ENCODE results near the gene KSR1. TPM values are rescaled to one million over a fixed set of nuclear protein-coding genes. Genes with fewer than 3 reads are reported as not detected.

KSR1 gene
- total and polyA plus RNA-seq, 10 of the 15 experiments (the other 5 are each of a cell fraction or from before 2014, with no cell fraction given): 0.97 to 66.6 (median 22.9) TPM

GRCh38 chr17:27506348-27507218 is 50.3 kb downstream of the KSR1 start (continued):
- TF ChIP-seq ZNF592 (IDR thresholded peaks at IDR 0.05): no peak
- peak; percentile 71 to 76 for TF ChIP-seq IKZF2 (IDR thresholded peaks at IDR 0.05)
- TF ChIP-seq EGR1 (IDR thresholded peaks at IDR 0.05; ENCODE audit: borderline replicate concordance in 1 of 2, low read depth in 2 of 2, low read length in 2 of 2): no peak
- peak; percentile 90 for TF ChIP-seq HDGF (IDR thresholded peaks at IDR 0.05)
- no peak for TF ChIP-seq ZBTB11 (CRISPR knock-in tag; IDR thresholded peaks at IDR 0.05)
- TF ChIP-seq, protein P1, sequence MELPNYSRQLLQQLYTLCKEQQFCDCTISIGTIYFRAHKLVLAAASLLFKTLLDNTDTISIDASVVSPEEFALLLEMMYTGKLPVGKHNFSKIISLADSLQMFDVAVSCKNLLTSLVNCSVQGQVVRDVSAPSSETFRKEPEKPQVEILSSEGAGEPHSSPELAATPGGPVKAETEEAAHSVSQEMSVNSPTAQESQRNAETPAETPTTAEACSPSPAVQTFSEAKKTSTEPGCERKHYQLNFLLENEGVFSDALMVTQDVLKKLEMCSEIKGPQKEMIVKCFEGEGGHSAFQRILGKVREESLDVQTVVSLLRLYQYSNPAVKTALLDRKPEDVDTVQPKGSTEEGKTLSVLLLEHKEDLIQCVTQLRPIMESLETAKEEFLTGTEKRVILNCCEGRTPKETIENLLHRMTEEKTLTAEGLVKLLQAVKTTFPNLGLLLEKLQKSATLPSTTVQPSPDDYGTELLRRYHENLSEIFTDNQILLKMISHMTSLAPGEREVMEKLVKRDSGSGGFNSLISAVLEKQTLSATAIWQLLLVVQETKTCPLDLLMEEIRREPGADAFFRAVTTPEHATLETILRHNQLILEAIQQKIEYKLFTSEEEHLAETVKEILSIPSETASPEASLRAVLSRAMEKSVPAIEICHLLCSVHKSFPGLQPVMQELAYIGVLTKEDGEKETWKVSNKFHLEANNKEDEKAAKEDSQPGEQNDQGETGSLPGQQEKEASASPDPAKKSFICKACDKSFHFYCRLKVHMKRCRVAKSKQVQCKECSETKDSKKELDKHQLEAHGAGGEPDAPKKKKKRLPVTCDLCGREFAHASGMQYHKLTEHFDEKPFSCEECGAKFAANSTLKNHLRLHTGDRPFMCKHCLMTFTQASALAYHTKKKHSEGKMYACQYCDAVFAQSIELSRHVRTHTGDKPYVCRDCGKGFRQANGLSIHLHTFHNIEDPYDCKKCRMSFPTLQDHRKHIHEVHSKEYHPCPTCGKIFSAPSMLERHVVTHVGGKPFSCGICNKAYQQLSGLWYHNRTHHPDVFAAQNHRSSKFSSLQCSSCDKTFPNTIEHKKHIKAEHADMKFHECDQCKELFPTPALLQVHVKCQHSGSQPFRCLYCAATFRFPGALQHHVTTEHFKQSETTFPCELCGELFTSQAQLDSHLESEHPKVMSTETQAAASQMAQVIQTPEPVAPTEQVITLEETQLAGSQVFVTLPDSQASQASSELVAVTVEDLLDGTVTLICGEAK (IDR thresholded peaks at IDR 0.05; ENCODE audit: borderline replicate concordance): peak; percentile 34; the same call in 1 of the 2 replicates
- TF ChIP-seq, protein P2, sequence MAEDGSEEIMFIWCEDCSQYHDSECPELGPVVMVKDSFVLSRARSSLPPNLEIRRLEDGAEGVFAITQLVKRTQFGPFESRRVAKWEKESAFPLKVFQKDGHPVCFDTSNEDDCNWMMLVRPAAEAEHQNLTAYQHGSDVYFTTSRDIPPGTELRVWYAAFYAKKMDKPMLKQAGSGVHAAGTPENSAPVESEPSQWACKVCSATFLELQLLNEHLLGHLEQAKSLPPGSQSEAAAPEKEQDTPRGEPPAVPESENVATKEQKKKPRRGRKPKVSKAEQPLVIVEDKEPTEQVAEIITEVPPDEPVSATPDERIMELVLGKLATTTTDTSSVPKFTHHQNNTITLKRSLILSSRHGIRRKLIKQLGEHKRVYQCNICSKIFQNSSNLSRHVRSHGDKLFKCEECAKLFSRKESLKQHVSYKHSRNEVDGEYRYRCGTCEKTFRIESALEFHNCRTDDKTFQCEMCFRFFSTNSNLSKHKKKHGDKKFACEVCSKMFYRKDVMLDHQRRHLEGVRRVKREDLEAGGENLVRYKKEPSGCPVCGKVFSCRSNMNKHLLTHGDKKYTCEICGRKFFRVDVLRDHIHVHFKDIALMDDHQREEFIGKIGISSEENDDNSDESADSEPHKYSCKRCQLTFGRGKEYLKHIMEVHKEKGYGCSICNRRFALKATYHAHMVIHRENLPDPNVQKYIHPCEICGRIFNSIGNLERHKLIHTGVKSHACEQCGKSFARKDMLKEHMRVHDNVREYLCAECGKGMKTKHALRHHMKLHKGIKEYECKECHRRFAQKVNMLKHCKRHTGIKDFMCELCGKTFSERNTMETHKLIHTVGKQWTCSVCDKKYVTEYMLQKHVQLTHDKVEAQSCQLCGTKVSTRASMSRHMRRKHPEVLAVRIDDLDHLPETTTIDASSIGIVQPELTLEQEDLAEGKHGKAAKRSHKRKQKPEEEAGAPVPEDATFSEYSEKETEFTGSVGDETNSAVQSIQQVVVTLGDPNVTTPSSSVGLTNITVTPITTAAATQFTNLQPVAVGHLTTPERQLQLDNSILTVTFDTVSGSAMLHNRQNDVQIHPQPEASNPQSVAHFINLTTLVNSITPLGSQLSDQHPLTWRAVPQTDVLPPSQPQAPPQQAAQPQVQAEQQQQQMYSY (CRISPR knock-in tag; IDR thresholded peaks at IDR 0.05): no peak
- no peak for TF ChIP-seq ZNF384 (IDR thresholded peaks at IDR 0.05; ENCODE audit: borderline replicate concordance, low read depth, low read length)
- TF ChIP-seq BCL3 (IDR thresholded peaks at IDR 0.05; ENCODE audit: borderline replicate concordance, insufficient read depth, low read depth, low read length, poor library complexity, severe bottlenecking): no peak

Measured in GM12878 (cell line).